ENCODE measurements around the gene ASIC2. TPM values are rescaled to one million over a fixed set of nuclear protein-coding genes. Genes with fewer than 3 reads are reported as not detected.

The ASIC2 gene
- total and polyA plus RNA-seq, 9 of the 15 experiments (the other 6 are each of a cell fraction or from before 2014, with no cell fraction given), result not detected

DNA sequence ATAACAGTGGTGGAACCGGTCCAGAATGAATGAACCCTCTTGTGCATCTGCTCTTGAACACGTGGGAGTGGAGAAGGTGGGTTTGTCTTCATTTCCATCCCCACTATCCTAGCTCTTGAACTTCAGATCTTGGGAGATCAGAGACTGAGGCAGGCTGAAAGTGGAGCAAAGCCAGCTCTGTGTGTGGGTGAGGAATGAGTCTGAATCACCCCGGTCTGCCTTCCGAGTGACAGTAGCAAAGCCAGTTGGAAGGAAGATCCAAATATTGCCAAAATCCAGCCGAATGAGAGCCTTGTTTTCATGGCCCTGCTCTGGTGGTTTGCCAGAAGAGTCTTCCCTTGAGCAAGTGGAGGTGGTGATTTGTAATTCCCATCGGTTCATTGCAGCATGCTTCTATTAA, 29.0 kb upstream of the ASIC2 start:
- DNase-seq (ENCODE audit: extremely low read depth in 1 of 4, low spot score in 3 of 4), result no peak
- Histone ChIP-seq H3K27me3 (ENCODE audit: control insufficient read depth in 2 of 2, insufficient read depth in 2 of 2, low read length in 2 of 2) (peaks cover 0 to 9% of the 10 kb centered on the region in 2 experiments; a peak in 2 of 5 replicates), H3K36me3 (ENCODE audit: control insufficient read depth, insufficient read depth, low read length) (no peaks in the 10 kb centered on the region), H3K79me2 (ENCODE audit: control insufficient read depth, insufficient read depth, low read length) (no peaks in the 10 kb centered on the region), H3K9me3 (replicated peaks; ENCODE audit: control insufficient read depth, insufficient read depth, low read depth, low read length) (no peaks in the 10 kb centered on the region), H3K4me3 (no peak overlapping the region), H3K9ac (ENCODE audit: insufficient read depth in 1 of 2, low read depth in 2 of 2, low read length in 2 of 2) (no peak overlapping the region), H3K4me1 (replicated peaks in 1 of 2; ENCODE audit: control insufficient read depth in 2 of 2, insufficient read depth in 2 of 2, low read length in 2 of 2) (no peaks in the 10 kb centered on the region), H2AFZ (ENCODE audit: low read depth, low read length) (no peak overlapping the region), H4K20me1 (replicated peaks; ENCODE audit: control insufficient read depth, insufficient read depth, low read length) (no peaks in the 10 kb centered on the region), H3K9me1 (ENCODE audit: control insufficient read depth, insufficient read depth, low read length) (no peaks in the 10 kb centered on the region), H3K4me2 (ENCODE audit: insufficient read depth, low read length) (no peak overlapping the region), H3K27ac (ENCODE audit: extremely low read depth, low read depth, low read length) (no peak overlapping the region)
- FAIRE-seq, result no peak
- TF ChIP-seq, protein P1, sequence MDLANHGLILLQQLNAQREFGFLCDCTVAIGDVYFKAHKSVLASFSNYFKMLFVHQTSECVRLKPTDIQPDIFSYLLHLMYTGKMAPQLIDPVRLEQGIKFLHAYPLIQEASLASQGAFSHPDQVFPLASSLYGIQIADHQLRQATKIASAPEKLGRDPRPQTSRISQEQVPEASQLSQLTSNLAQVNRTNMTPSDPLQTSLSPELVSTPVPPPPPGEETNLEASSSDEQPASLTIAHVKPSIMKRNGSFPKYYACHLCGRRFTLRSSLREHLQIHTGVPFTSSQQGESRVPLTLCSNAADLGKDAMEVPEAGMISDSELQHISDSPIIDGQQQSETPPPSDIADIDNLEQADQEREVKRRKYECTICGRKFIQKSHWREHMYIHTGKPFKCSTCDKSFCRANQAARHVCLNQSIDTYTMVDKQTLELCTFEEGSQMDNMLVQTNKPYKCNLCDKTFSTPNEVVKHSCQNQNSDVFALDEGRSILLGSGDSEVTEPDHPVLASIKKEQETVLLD (IDR thresholded peaks at IDR 0.05), result no peak
- no peak for TF ChIP-seq KHSRP (IDR thresholded peaks at IDR 0.05)
- no peak for TF ChIP-seq MTA3 (IDR thresholded peaks at IDR 0.05; ENCODE audit: borderline replicate concordance)
- no peak for TF ChIP-seq FOXP1 (CRISPR knock-in tag; IDR thresholded peaks at IDR 0.05)
- no peak for TF ChIP-seq CREBBP (IDR thresholded peaks at IDR 0.05; ENCODE audit: low read depth, low read length)
- CTCF ChIA-PET (ENCODE audit: low intra/inter-chr PET ratio), result no interaction called here
- in situ Hi-C loops (cut with MboI), result no loop called here
- intact Hi-C loops (cut with micrococcal nuclease), result no loop called here
- BruUV-seq (replicated peaks), result no TSS peak
- ATAC-seq, result no peak
- 3% methylated on average over 6 of the region's 6 CpGs for WGBS (ENCODE audit: insufficient coverage, low coverage, missing lambda C conversion rate)
- POLR2A ChIA-PET, result no interaction called here

DNA sequence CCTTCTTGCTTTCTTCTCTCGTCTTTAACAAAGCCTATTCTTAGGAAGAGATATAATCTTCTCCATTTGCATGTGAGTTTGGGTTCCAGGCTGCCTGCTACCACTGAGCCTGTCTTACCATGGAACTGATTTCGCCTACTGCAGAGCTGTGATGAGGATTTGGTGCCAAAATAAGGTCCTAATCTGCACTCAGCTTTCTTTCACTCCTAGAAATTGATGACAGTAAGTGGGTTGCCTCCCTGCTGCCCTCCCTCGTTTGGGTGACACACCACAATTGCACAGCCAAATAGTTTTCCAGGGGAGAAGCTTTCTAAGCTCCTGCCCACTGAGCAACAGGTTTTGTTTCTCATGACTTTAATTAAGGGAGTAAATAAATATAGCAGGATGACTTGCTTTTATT, 25.1 kb upstream of the ASIC2 start:
- no peak overlapping the region for H2AFZ ChIP-seq (ENCODE audit: low read depth, low read length)
- H3K9me3 ChIP-seq (replicated peaks; ENCODE audit: control insufficient read depth, insufficient read depth, low read depth, low read length), result no peaks in the 10 kb centered on the region
- H3K27me3 ChIP-seq (ENCODE audit: control insufficient read depth in 2 of 2, insufficient read depth in 2 of 2, low read length in 2 of 2), result peaks cover 3 to 13% of the 10 kb centered on the region in 2 experiments; a peak in 4 of 5 replicates
- CTCF ChIA-PET (ENCODE audit: low intra/inter-chr PET ratio), result no interaction called here
- no peak for ATAC-seq
- H3K4me2 ChIP-seq (ENCODE audit: insufficient read depth, low read length), result no peak overlapping the region
- H4K20me1 ChIP-seq (replicated peaks; ENCODE audit: control insufficient read depth, insufficient read depth, low read length), result no peaks in the 10 kb centered on the region
- H3K9me1 ChIP-seq (ENCODE audit: control insufficient read depth, insufficient read depth, low read length), result no peaks in the 10 kb centered on the region
- H3K4me1 ChIP-seq (replicated peaks in 1 of 2; ENCODE audit: control insufficient read depth in 2 of 2, insufficient read depth in 2 of 2, low read length in 2 of 2), result no peaks in the 10 kb centered on the region
- POLR2A ChIA-PET, result interaction anchor here (0.6 to 0.7 kb wide), 3 partner anchors 55 to 852 kb away, joined by 3 read pairs; no protein-coding TSS in a partner anchor
- no peak overlapping the region for H3K27ac ChIP-seq (ENCODE audit: extremely low read depth, low read depth, low read length)
- no peak overlapping the region for H3K9ac ChIP-seq (ENCODE audit: insufficient read depth in 1 of 2, low read depth in 2 of 2, low read length in 2 of 2)
- DNase-seq (ENCODE audit: extremely low read depth in 1 of 4, low spot score in 3 of 4), result no peak
- H3K36me3 ChIP-seq (ENCODE audit: control insufficient read depth, insufficient read depth, low read length), result no peaks in the 10 kb centered on the region
- no peak for FAIRE-seq
- no peaks in the 10 kb centered on the region for H3K79me2 ChIP-seq (ENCODE audit: control insufficient read depth, insufficient read depth, low read length)
- in situ Hi-C loops (cut with MboI), result no loop called here
- no peak overlapping the region for H3K4me3 ChIP-seq
- 0% methylated on average over 3 of the region's 3 CpGs for WGBS (ENCODE audit: insufficient coverage, low coverage, missing lambda C conversion rate)
- intact Hi-C loops (cut with micrococcal nuclease), result no loop called here
- no TSS peak for BruUV-seq (replicated peaks)
- TF ChIP-seq, protein P2, sequence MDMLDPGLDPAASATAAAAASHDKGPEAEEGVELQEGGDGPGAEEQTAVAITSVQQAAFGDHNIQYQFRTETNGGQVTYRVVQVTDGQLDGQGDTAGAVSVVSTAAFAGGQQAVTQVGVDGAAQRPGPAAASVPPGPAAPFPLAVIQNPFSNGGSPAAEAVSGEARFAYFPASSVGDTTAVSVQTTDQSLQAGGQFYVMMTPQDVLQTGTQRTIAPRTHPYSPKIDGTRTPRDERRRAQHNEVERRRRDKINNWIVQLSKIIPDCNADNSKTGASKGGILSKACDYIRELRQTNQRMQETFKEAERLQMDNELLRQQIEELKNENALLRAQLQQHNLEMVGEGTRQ (CRISPR knock-in tag; IDR thresholded peaks at IDR 0.05), result no peak
- TF ChIP-seq BACH1 (tag; IDR thresholded peaks at IDR 0.05) (no peak), HSF4 (CRISPR knock-in tag; IDR thresholded peaks at IDR 0.05; ENCODE audit: borderline replicate concordance) (no peak), MAZ (CRISPR knock-in tag; conservative IDR thresholded peaks at IDR 0.05 in 1 of 2, IDR thresholded peaks at IDR 0.05 in 1 of 2) (no peak), MYC (IDR thresholded peaks at IDR 0.05; ENCODE audit: low read depth, low read length) (no peak), MYC (CRISPR knock-in tag; IDR thresholded peaks at IDR 0.05; ENCODE audit: borderline replicate concordance, low read depth) (no peak), TCFL5 (CRISPR knock-in tag; conservative IDR thresholded peaks at IDR 0.05) (no peak)
- TF ChIP-seq, protein P3, sequence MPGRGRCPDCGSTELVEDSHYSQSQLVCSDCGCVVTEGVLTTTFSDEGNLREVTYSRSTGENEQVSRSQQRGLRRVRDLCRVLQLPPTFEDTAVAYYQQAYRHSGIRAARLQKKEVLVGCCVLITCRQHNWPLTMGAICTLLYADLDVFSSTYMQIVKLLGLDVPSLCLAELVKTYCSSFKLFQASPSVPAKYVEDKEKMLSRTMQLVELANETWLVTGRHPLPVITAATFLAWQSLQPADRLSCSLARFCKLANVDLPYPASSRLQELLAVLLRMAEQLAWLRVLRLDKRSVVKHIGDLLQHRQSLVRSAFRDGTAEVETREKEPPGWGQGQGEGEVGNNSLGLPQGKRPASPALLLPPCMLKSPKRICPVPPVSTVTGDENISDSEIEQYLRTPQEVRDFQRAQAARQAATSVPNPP (IDR thresholded peaks at IDR 0.05; ENCODE audit: borderline replicate concordance, insufficient read depth, insufficient read length), result no peak
